Ovary (tissue), 9 donors: ENCODE measurements around the gene SASH3. TPM values are rescaled to one million over a fixed set of nuclear protein-coding genes. Genes with fewer than 3 reads are reported as not detected.

ENCODE experiments used
- DNase-seq, 5 donors: peaks; one replicate each; pipeline ENCODE4 v3.0.0-alpha.2; 2019 to 2020
- H3K27ac ChIP-seq, 2 donors: fragments of 200-600 bp; one replicate each; pipeline versions ENCODE4 v1.5.1 to v1.8.0; 2019 to 2022
- H3K27me3 ChIP-seq: fragments of 200-600 bp; one replicate; pipeline ENCODE4 v1.8.0; 2022
- H3K36me3 ChIP-seq: fragments of 200-600 bp; sonication (generic); one replicate; pipeline ENCODE4 v1.5.1; 2019
- H3K4me1 ChIP-seq: one replicate; pipeline ENCODE4 v1.8.1; 2013; ENCODE audit warnings: mild to moderate bottlenecking, moderate library complexity; ENCODE audit not compliant: insufficient read depth
- H3K4me3 ChIP-seq: fragments of 200-600 bp; sonication (generic); one replicate; pipeline ENCODE4 v1.5.1; 2017
- H3K9me3 ChIP-seq, 2 donors: fragments of 200-600 bp in 1 of 2; sonication (generic) in 1 of 2; one replicate each; pipeline versions ENCODE4 v1.5.1 to v1.8.1; 2013 to 2019; ENCODE audit warnings: mild to moderate bottlenecking in 1 of 2, moderate library complexity in 1 of 2
- CTCF ChIP-seq, 3 donors: fragments of 450-650 bp in 2 of 3; fragments of 200-600 bp in 1 of 3; IDR thresholded peaks; one replicate each; pipeline versions ENCODE4 v1.5.1 to v1.8.0; 2016 to 2022; ENCODE audit warnings: antibody characterized with exemption in 3 of 3, mild to moderate bottlenecking in 1 of 3
- EP300 ChIP-seq: sonication (generic); formaldehyde crosslinking; IDR thresholded peaks from one replicate; pipeline ENCODE4 v1.6.1; 2017; ENCODE audit warnings: antibody characterized with exemption
- POLR2A ChIP-seq: fragments of 450-650 bp; IDR thresholded peaks from one replicate; pipeline ENCODE4 v1.6.1; 2017; ENCODE audit warnings: antibody characterized with exemption, mild to moderate bottlenecking, moderate library complexity
- WGBS, 3 donors: extraction: QIAGEN DNeasy Blood & Tissue Kit in 1 of 3; methylation state at CpG; one replicate each; pipeline versions ENCODE4 v1.1.5 to v1.1.7; 2013 to 2017; 5-methylcytosine and 5-hydroxymethylcytosine counted together
- intact Hi-C, 4 donors: fragments of 100-400 bp; cut with DNase I; formaldehyde crosslinking; loops; one replicate each; pipeline versions ENCODE4 v1.11.0 to v1.15.1; 2022 to 2023
- polyA plus RNA-seq, 2 donors: library from polyadenylated mRNA; stranded (reverse); fragments of 200-250 nt in 1 of 2; fragments of 350-450 nt in 1 of 2; fragmentation: Illumina TruSeq in 1 of 2; extraction: RNeasy Lipid Tissue Mini Kit (QIAGEN cat#74804) in 1 of 2; gene quantifications; one replicate each; pipeline ENCODE4 v1.2.3, GENCODE V29; 2013 to 2014
- total RNA-seq, 7 donors: library from RNA; depleted of rRNA in 2 of 7; stranded (reverse); fragments of >200 nt in 2 of 7; fragmentation: NEBNext Ultra II Directional in 3 of 7; extraction: Animal tissue kit (Norgen Biotek cat#: 25700) in 3 of 7; gene quantifications; one replicate each; pipeline versions ENCODE4 v1.1.0 to v1.2.4, GENCODE V29; 2016 to 2023
- donor health status: DM: no; HTN: no; CAD: no; lungs with moderate emphysema.
- donor health status: DM: no; HTN: no; CAD: no.
- donor health status: Bipolar disorder and iron deficiency.
- donor health status: DM: yes; HTN: yes; CAD: no.
- donor health status: DM: no; HTN: no; CAD: no.
- donor health status: DM: yes; HTN: yes; CAD: no.

SASH3 gene
- total and polyA plus RNA-seq, 9 donors: 1.8 to 8.2 (median 3.3) TPM

GRCh38 chrX:129791336-129791735 is 11.6 kb downstream of the SASH3 start:
- no peaks in the 10 kb centered on the region for H3K27me3 ChIP-seq
- intact Hi-C loops: no loop called here
- no peak for TF ChIP-seq EP300
- TF ChIP-seq POLR2A: no peak
- TF ChIP-seq CTCF (IDR thresholded peaks at IDR 0.05): no peak
- H3K4me1 ChIP-seq: no peaks in the 10 kb centered on the region
- WGBS, 3 donors: 82 to 86% (median 84%) methylated on average over 8 of the region's 8 CpGs
- H3K4me3 ChIP-seq: no peak overlapping the region
- no peaks in the 10 kb centered on the region for H3K9me3 ChIP-seq
- no peak for DNase-seq
- H3K27ac ChIP-seq: no peak overlapping the region
- H3K36me3 ChIP-seq: no peaks in the 10 kb centered on the region

- no peak overlapping the region for H3K27ac ChIP-seq
- H3K36me3 ChIP-seq: no peaks in the 10 kb centered on the region
- TF ChIP-seq EP300: no peak
- no peak for TF ChIP-seq CTCF (IDR thresholded peaks at IDR 0.05)
- TF ChIP-seq POLR2A: no peak
- H3K4me1 ChIP-seq: no peaks in the 10 kb centered on the region
- no peak overlapping the region for H3K4me3 ChIP-seq
- no peaks in the 10 kb centered on the region for H3K9me3 ChIP-seq
- intact Hi-C loops: no loop called here
- DNase-seq: no peak
- no peaks in the 10 kb centered on the region for H3K27me3 ChIP-seq
- WGBS, 3 donors: 75 to 78% (median 76%) methylated on average over 11 of the region's 11 CpGs
These were observed 12.3 kb downstream of the SASH3 start for GRCh38 chrX:129791961-129792570.

- Histone ChIP-seq H3K4me3 (no peak overlapping the region), H3K4me1 (no peaks in the 10 kb centered on the region), H3K27ac (no peak overlapping the region), H3K9me3 (no peaks in the 10 kb centered on the region), H3K27me3 (no peaks in the 10 kb centered on the region), H3K36me3 (no peaks in the 10 kb centered on the region)
- 88 to 93% (median 89%) methylated on average over 18 of the region's 18 CpGs for WGBS, 3 donors
- no peak for DNase-seq
- TF ChIP-seq EP300 (no peak), POLR2A (no peak), CTCF (IDR thresholded peaks at IDR 0.05) (no peak)
- intact Hi-C loops: no loop called here
These were observed 13.0 kb downstream of the SASH3 start for GRCh38 chrX:129792586-129793291.

GRCh38 chrX:129793604-129794191 is 13.9 kb downstream of the SASH3 start:
- no peak overlapping the region for H3K27ac ChIP-seq
- no peaks in the 10 kb centered on the region for H3K36me3 ChIP-seq
- 68 to 85% (median 77%) methylated on average over 20 of the region's 20 CpGs for WGBS, 3 donors
- H3K4me1 ChIP-seq: no peaks in the 10 kb centered on the region
- TF ChIP-seq CTCF (IDR thresholded peaks at IDR 0.05): no peak
- TF ChIP-seq EP300: no peak
- no peak for TF ChIP-seq POLR2A
- H3K9me3 ChIP-seq: no peaks in the 10 kb centered on the region
- no peak for DNase-seq
- H3K4me3 ChIP-seq: no peak overlapping the region
- H3K27me3 ChIP-seq: no peaks in the 10 kb centered on the region
- intact Hi-C loops: no loop called here
